ENCODE measurements around the gene GALNT15.

Gene GALNT15

GRCh38 chr3:16183601-16184270 is 9.3 kb downstream of the GALNT15 start:
- Histone ChIP-seq H3K27ac (peak overlapping the region in 1 of 2 donors; percentile 79), H3K4me3 (peak overlapping the region; percentile 12)
- no peak for TF ChIP-seq CTCF (IDR thresholded peaks at IDR 0.05)
- peak; percentile 69 for DNase-seq (ENCODE audit: low spot score)

GRCh38 chr3:16186086-16186485 is 11.6 kb downstream of the GALNT15 start:
- DNase-seq (ENCODE audit: low spot score), result no peak
- Histone ChIP-seq H3K27ac (no peak overlapping the region), H3K4me3 (no peak overlapping the region)
- no peak for TF ChIP-seq CTCF (IDR thresholded peaks at IDR 0.05)

GRCh38 chr3:16186565-16186964 is 12.1 kb downstream of the GALNT15 start:
- H3K27ac ChIP-seq, result no peak overlapping the region
- TF ChIP-seq CTCF (IDR thresholded peaks at IDR 0.05), result no peak
- no peak overlapping the region for H3K4me3 ChIP-seq
- no peak for DNase-seq (ENCODE audit: low spot score)

GRCh38 chr3:16187213-16187790 is 12.8 kb downstream of the GALNT15 start:
- H3K4me3 ChIP-seq, result no peak overlapping the region
- TF ChIP-seq CTCF (IDR thresholded peaks at IDR 0.05), result no peak
- no peak overlapping the region for H3K27ac ChIP-seq
- no peak for DNase-seq (ENCODE audit: low spot score)

GRCh38 chr3:16188071-16188470 is 13.6 kb downstream of the GALNT15 start:
- no peak overlapping the region for H3K4me3 ChIP-seq
- no peak for DNase-seq (ENCODE audit: low spot score)
- TF ChIP-seq CTCF (IDR thresholded peaks at IDR 0.05), result no peak
- H3K27ac ChIP-seq, result no peak overlapping the region

GRCh38 chr3:16189201-16189600 is 14.7 kb downstream of the GALNT15 start:
- H3K27ac ChIP-seq, result peak overlapping the region in 1 of 2 donors; percentile 1

More at GRCh38 chr3:16189201-16189600, 14.7 kb downstream of the GALNT15 start:
- H3K4me3 ChIP-seq, result no peak overlapping the region
- no peak for DNase-seq (ENCODE audit: low spot score)
- TF ChIP-seq CTCF (IDR thresholded peaks at IDR 0.05), result no peak

Data from coronary artery (tissue), 2 donors.